ENCODE measurements around the gene ICA1.

Gene ICA1

GRCh38 chr7:8282871-8283270 is 20.9 kb upstream of the ICA1 start:
- H3K4me3 ChIP-seq (ENCODE audit: low read depth, low read length), result no peak overlapping the region
- peaks cover 10% of the 10 kb centered on the region; the same call in 1 of the 2 replicates for H3K4me1 ChIP-seq (ENCODE audit: control insufficient read depth, insufficient read depth, low read length)
- no peaks in the 10 kb centered on the region for H3K36me3 ChIP-seq (ENCODE audit: control insufficient read depth in 2 of 2, insufficient read depth in 1 of 2, low read length in 2 of 2)
- no peaks in the 10 kb centered on the region for H3K9me3 ChIP-seq (ENCODE audit: control insufficient read depth, insufficient read depth, low read depth, low read length)
- TF ChIP-seq ZBTB8A (tag by site-specific recombination; IDR thresholded peaks at IDR 0.05), result no peak
- no peak for TF ChIP-seq ZNF335 (tag by site-specific recombination; conservative IDR thresholded peaks at IDR 0.05)
- TF ChIP-seq MYNN (tag by site-specific recombination; IDR thresholded peaks at IDR 0.05; ENCODE audit: borderline replicate concordance), result no peak
- TF ChIP-seq MZF1 (tag by site-specific recombination; IDR thresholded peaks at IDR 0.05; ENCODE audit: borderline replicate concordance), result no peak
- no peak for TF ChIP-seq ZNF423 (tag by site-specific recombination; IDR thresholded peaks at IDR 0.05)
- TF ChIP-seq ZNF792 (tag by site-specific recombination; IDR thresholded peaks at IDR 0.05), result no peak
- TF ChIP-seq TSHZ1 (tag by site-specific recombination; IDR thresholded peaks at IDR 0.05; ENCODE audit: borderline replicate concordance), result no peak
- no peak for TF ChIP-seq ZNF544 (tag by site-specific recombination; IDR thresholded peaks at IDR 0.05)
- TF ChIP-seq ZBTB17 (tag by site-specific recombination; IDR thresholded peaks at IDR 0.05), result no peak
- TF ChIP-seq ZBTB7A (tag by site-specific recombination; IDR thresholded peaks at IDR 0.05; ENCODE audit: low read depth), result no peak
- TF ChIP-seq HOXD13 (CRISPR knock-in tag; IDR thresholded peaks at IDR 0.05; ENCODE audit: borderline replicate concordance), result no peak
- no peak for TF ChIP-seq ZNF843 (tag by site-specific recombination; IDR thresholded peaks at IDR 0.05)
- H3K27ac ChIP-seq (ENCODE audit: extremely low read depth, low read depth, low read length), result no peak overlapping the region
- CTCF ChIA-PET, result no interaction called here
- POLR2A ChIA-PET, result no interaction called here

- no peaks in the 10 kb centered on the region for H3K36me3 ChIP-seq (ENCODE audit: control insufficient read depth in 2 of 2, insufficient read depth in 1 of 2, low read length in 2 of 2)
- H3K4me3 ChIP-seq (ENCODE audit: low read depth, low read length), result no peak overlapping the region
- TF ChIP-seq REST (tag by site-specific recombination; IDR thresholded peaks at IDR 0.05) (peak; percentile 15; the same call in 1 of the 2 replicates), ZBTB26 (tag by site-specific recombination; optimal IDR thresholded peaks at IDR 0.05) (no peak)
- CTCF ChIA-PET, result no interaction called here
- POLR2A ChIA-PET, result no interaction called here
- no peaks in the 10 kb centered on the region for H3K9me3 ChIP-seq (ENCODE audit: control insufficient read depth, insufficient read depth, low read depth, low read length)
- peaks cover 10% of the 10 kb centered on the region; the same call in 1 of the 2 replicates for H3K4me1 ChIP-seq (ENCODE audit: control insufficient read depth, insufficient read depth, low read length)
- no peak overlapping the region for H3K27ac ChIP-seq (ENCODE audit: extremely low read depth, low read depth, low read length)
Measured at GRCh38 chr7:8282162-8282561, 20.2 kb upstream of the ICA1 start.

- no peak overlapping the region for H3K4me3 ChIP-seq (ENCODE audit: low read depth, low read length)
- ChIA-PET CTCF (interaction anchor here (1.2 to 6.7 kb wide), 2 partner anchors 12 to 17 kb away, joined by 3 to 57 read pairs; no protein-coding TSS in a partner anchor), POLR2A (no interaction called here)
- H3K9me3 ChIP-seq (ENCODE audit: control insufficient read depth, insufficient read depth, low read depth, low read length), result no peaks in the 10 kb centered on the region
- H3K27ac ChIP-seq (ENCODE audit: extremely low read depth, low read depth, low read length), result no peak overlapping the region
- H3K36me3 ChIP-seq (ENCODE audit: control insufficient read depth in 2 of 2, insufficient read depth in 1 of 2, low read length in 2 of 2), result no peaks in the 10 kb centered on the region
- no peaks in the 10 kb centered on the region for H3K4me1 ChIP-seq (ENCODE audit: control insufficient read depth, insufficient read depth, low read length)
- TF ChIP-seq ZNF658 (tag by site-specific recombination; IDR thresholded peaks at IDR 0.05) (no peak), ZFP37 (tag by site-specific recombination; IDR thresholded peaks at IDR 0.05) (no peak), ZNF146 (tag by site-specific recombination; IDR thresholded peaks at IDR 0.05) (no peak), ZNF626 (tag by site-specific recombination; IDR thresholded peaks at IDR 0.05) (no peak), ZNF555 (tag by site-specific recombination; conservative IDR thresholded peaks at IDR 0.05) (no peak), HIC1 (tag by site-specific recombination; IDR thresholded peaks at IDR 0.05) (no peak), ZBTB7A (tag by site-specific recombination; IDR thresholded peaks at IDR 0.05; ENCODE audit: low read depth) (no peak), ZNF571 (tag by site-specific recombination; IDR thresholded peaks at IDR 0.05) (no peak), WT1 (tag by site-specific recombination; IDR thresholded peaks at IDR 0.05) (no peak), ZNF660 (tag by site-specific recombination; IDR thresholded peaks at IDR 0.05) (no peak)
Measured at GRCh38 chr7:8278183-8278582, 16.2 kb upstream of the ICA1 start.

Data from HEK293 (cell line).